Measurements from ENCODE around the gene LNPEP.

DNA sequence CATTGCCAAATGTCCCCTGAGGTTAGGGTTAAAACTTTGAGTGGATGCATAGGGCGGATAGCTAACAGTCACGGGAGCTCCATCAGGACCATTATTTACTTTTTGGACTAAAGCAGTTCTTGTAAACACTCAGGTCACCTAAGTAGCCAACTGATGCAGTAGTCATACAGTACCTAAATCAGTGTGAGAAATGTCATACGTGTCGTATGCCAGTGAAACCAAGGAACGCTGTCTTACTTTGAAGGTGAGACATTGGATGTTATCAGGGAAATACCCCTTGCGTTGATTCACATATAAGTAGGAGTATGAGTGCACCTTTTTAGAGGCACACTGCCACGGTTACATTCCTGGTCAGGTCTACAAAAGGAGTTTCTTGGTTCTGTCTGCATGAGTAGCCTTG lies 101.9 kb downstream of the LNPEP start:
- TF ChIP-seq, protein P1, sequence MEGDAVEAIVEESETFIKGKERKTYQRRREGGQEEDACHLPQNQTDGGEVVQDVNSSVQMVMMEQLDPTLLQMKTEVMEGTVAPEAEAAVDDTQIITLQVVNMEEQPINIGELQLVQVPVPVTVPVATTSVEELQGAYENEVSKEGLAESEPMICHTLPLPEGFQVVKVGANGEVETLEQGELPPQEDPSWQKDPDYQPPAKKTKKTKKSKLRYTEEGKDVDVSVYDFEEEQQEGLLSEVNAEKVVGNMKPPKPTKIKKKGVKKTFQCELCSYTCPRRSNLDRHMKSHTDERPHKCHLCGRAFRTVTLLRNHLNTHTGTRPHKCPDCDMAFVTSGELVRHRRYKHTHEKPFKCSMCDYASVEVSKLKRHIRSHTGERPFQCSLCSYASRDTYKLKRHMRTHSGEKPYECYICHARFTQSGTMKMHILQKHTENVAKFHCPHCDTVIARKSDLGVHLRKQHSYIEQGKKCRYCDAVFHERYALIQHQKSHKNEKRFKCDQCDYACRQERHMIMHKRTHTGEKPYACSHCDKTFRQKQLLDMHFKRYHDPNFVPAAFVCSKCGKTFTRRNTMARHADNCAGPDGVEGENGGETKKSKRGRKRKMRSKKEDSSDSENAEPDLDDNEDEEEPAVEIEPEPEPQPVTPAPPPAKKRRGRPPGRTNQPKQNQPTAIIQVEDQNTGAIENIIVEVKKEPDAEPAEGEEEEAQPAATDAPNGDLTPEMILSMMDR (IDR thresholded peaks at IDR 0.05), result no peak
- no peak for TF ChIP-seq POLR2A (IDR thresholded peaks at IDR 0.05)

Measured in vagina (tissue), 2 donors.